Stimulated activated CD4-positive, alpha-beta T cell treated with anti-CD3 and anti-CD28 coated beads, Interleukin-4, amount 100 ng/mL, for 4 hours (primary cell): ENCODE measurements around the gene INPP5A.
"Not testable (repeated sequence)": the region's sequence is repeated elsewhere in the genome, so short reads cannot be mapped to it uniquely, and the experiment has no call there.

Experiments
- DNase-seq, 2 experiments: peaks; one replicate each; pipeline ENCODE4 v3.0.0-alpha.2; 2020

The INPP5A gene

DNA sequence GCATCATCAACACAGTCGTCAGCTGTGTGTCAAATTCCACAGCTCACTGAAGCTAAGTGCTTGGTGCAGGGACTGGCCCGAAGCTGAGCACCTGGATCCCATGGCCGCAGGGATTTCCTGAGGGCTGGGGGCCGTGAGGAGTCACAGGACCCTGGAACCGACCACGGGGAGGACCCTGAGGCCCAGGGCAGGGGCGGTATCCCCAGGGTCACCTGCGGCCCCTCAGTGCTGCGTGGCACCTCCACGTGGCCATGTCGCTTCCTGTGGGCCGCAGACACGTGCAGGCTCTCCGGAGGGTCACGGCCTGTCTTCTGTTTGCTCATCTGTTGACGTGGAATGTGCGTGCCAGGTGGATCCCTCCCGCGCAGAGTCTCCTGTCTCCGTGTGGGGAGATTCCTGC lies 194.9 kb downstream of the INPP5A start:
- DNase-seq: no peak

DNA sequence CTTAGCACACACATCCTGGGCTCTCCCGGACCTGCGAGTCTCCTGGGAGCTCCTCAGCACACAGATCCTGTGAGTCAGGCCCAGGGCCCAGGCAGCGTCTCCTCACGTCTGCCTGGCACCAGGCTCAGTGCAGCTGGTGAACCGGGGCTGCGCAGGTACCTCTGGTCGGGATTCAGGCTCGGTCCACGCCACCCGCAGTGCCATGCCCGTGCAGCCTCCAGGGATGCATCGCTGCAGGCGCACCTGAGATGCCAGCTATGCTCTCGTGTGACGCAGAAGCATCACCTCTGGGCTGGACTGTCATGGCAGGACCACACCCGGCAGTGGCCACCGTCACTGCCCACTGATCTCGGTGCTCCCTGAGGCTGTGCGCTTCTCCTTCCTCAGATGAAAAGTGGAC lies 196.3 kb downstream of the INPP5A start:
- DNase-seq: no peak

DNA sequence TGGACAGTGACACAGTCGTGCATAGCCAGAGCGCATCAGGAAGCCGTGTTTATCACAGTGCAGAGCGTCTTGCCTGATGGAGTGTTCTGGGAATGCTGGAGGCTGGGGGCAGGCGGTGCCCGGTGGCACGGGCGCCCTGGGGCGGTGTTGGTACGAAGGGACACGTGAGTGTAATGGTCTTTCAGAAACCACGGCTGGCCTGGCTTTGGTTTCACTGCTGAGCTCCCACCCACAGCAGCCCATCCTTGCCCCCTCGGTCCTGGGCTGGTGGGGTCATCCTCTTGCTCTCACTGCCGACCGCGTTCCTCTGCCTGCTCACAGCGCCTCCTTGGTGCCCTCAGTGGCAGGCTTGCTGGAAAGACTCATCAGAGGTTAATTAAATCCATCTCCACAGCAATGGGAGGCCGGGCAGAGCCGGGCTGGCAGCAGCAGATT lies 197.8 kb downstream of the INPP5A start:
- DNase-seq: no peak

DNA sequence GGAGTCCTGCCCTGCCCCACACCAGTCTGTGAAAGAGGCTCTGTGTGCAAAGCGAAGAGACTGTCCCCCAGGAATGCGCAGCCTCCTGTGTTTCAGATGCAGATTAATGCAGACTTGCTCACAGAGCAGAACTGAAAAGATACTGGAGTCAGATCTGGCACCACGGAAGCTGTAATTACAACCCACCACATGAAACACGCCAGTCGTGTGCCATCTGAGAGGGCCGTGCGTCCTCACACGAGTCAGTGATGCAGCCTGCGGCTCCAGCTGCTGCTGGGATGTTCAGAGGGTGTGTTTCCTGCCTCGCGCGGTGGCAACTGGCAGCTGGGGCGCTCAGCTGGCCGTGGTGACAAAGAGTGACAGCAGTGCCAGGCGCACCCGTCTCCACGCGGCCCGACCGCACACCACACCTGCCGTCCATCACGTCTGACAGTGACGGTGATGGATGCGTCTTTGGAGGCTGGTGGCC lies 198.4 kb downstream of the INPP5A start:
- DNase-seq: no peak

DNA sequence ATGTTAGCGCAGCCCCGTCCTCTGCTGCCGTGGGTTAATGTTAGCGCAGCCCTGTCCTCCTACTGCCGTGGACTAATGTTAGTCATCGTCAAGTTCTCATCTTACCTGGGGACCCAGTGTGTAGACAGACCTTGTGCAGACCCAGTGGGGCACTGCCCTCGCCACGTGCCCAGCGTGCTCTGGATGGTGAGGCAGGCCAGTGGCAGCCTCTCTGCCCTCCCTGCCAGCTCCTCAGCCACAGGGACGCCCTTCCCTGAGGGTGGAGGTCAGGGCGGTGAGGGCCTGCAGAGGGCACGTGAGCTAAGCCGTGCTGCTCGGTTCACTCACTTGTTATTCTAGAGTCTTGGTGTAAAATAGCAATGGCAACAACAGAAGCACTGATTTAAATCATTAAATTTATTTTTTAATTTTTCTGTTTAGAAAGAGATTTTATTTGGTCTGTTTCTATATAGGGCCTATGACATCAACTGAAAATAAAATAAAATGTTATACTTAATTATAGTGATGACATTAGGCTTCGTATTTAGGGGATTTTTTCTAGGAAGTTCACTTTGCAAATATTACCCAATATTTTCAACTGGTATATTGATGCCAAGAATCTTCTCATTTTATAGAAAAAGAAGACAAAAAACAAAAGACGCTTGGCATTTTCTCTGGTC lies 199.9 kb downstream of the INPP5A start:
- DNase-seq: no peak

DNA sequence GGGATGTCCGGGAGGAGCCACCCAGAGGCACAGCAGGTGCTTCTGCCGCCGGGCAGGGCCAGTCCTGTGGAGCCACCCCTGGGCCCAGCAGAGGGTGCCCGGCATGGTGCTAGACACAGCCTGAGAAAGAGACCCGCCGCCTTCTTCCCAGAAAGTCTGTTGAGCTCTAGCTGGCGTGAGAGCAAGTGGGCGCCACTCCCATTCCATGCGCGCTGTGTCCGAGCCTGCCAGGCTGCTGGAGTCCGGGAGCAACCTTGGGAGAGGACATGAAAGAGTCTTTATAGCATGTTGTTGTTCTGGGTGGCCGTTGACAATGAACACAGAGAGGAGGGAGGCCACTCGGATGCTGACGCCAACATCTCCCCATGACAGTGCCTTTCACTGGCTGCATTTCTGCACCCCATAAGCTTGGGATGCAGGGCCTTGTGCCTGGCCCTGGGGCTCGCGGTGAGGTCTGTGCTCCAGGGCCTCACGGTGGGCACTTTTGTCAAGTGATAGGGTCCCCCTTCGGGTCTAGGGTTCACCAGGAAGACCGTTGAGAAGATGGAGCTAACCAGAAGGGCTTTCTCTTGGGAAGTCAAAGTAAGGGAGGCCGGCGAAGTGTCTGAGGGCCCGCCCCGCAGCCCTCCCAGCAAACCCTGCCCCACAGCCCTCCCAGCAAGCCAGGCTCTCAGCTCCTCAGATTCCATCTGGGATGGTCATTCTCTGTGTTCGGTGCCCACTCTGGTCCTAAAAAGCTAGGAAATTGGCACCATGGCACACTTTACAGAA lies 201.1 kb downstream of the INPP5A start:
- DNase-seq: no peak

DNA sequence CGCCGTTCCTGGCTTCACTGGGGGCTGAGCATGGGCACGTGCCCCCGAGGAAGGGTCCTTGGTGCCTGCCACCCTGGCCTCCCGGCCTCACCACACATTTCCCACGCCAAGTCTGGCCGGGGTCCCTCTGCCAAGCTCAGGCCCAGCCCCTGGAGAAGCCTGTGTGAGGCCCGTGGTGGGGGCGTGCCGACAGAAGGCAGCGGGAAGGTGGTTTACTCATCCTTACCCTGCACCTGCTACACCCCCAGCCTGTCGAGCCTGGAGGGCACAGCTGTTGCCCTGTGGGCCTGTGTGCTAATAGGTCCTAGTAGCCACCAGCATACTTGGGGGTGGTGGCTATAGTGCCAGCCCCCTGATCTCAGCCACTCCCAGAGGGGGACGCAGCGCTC lies 201.6 kb downstream of the INPP5A start:
- DNase-seq: no peak

DNA sequence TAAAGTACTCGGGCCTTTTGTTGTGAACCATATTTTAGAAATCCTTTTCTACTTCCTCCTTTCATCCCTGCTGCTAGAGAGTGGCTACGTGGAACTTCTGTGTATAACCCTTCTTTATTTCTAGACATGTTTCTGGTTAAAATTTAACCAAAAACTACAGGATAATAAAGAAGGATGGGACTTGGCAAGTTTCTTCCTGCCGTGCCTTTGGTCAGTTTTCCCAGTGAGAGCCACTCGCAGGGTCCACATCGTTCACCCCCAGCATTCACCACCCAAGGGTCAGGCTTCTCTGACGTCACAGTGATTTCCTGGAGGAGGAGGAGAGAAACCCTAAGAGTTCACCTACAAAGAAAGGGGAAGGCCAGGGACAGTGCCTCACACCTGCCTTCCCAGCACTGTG lies 203.0 kb downstream of the INPP5A start:
- no peak for DNase-seq

DNA sequence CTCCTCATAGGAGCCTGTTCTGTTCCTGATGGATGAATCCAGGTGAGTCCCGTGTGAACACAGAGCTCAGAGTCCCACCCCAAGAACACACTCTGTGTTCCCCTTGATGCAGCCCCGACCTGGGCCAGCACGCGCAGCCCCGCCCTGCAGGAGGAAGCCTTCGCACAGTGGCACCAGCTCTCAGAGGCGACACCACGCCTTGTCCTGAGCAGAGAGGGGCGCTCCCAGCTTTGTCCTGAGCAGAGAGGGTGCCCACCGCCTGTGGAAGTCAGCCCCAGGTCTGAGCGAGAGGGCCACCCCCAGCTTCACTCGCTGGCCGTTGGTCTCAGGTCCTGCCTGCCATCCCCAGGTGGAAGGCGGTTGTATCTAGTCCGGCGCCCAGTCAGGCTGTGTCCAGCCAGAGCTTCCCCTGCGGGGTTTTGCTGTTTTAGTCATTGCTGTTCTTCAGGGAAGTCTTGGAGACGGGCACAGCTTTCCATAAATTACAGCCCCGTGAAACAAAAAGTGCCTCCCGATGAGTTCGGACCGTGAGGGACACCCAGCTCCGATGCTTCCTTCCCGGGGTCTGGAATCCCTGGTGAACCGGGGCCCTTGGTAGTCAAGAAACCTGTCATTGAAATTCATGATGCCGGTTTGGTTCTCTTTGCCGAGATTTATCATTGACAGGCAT lies 204.7 kb downstream of the INPP5A start:
- DNase-seq: no peak

DNA sequence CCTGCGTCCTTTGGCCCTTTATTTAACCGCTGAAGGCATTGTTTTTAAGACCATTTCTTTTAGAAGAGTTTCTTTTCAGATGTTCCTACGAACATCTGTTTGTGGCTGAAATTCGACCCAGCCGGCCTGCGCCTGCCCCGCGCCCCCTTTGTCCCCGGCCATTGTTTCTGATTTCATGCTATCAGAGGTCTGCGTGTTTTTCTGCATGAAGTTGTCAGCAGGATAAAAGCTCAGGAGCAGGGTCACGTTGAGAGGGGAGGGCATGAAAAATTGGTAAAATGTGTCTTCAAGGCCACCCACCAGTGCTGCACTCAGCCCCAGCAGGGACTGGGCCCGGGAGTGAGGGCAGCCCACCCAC lies 205.2 kb downstream of the INPP5A start:
- DNase-seq: no peak

DNA sequence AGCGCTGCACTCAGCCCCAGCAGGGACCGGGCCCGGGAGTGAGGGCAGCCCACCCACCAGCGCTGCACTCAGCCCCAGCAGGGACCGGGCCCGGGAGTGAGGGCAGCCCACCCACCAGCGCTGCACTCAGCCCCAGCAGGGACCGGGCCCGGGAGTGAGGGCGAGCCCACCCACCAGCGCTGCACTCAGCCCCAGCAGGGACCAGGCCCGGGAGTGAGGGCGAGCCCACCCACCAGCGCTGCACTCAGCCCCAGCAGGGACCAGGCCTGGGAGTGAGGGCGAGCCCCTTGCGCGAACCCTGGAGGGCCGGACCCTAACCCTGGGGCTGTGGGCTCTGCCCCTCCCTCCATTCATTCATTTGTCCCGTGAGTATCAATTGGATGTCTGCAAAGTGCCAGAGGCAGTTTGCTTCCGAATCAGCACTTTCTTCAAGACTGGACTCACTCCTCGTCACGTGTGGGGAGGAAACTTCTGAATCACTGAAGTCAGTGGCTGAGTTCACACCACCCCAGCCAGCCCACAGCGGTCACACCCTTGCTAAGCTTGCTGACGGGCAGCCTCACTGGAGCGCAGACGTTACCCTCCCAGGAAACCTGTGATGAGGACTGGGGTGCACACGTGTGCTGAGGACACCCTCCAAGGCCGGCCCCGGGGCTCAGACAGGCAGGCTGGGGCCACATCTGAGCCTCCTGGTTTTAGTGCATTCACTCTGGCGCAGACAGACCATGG lies 205.8 kb downstream of the INPP5A start:
- DNase-seq: not testable (repeated sequence)

DNA sequence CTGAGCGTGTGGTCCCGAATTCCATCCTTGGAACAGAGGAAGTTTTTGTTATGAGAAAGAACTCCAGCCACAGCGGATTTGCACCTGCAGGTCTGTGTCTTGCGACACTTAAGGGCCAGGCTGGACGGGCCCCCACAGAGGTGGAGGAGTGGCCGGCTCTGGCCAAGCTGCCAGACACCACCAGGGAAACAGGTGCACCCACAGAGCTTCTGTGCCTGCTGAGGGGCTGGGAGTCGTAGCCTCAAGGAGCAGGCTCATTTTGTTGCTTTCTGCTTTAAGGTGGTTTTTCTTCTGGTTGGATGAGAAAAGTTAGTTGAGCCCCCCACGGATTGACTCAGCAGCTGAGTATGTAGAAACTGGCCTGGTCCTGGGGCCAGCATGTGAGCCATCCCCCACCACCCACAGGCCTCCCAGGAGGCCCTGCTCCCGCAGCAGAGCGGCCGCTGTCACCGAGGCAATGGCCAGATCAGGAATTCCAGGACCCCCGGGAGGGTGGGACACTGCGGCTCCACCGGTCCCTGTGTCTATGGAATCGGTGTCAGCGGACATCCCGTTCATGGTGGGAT lies 206.4 kb downstream of the INPP5A start:
- no peak for DNase-seq

DNA sequence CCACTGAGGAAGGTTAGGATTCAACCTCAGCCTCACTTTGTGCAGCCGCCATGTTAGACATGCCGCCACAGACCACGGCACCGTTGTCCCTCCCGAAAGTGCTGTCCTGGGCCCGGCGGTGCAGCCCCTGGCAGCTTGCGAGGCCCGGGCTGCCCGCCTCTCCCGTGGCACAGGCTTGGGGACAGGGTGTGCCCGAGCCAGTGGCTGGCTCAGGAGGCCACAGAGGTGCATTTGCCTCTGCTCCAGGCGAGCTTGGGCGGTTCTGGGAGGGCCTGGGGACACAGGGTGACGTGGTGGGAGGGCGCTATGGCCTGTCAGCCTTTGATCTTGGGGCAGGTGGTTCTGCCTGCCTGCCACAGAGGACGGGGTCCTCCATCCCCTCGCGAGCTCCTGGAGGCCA lies 207.3 kb downstream of the INPP5A start:
- DNase-seq: no peak

DNA sequence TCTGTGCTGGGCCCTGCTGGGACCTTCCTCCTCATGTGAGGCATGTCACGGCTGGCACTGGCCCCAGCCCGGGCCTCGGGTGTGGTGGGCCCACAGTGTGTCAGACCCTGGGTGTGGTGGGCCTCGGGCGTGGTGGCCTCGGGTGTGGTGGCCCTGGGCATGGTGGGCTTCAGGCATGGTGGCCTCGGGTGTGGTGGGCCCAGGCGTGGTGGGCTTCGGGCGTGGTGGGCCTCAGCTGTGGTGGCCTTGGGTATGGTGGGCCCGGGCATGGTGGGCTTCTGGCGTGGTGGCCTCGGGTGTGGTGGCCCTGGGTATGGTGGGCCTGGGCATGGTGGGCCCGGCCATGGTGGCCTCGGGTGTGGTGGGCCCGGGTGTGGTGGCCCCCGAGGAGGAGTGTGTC lies 207.9 kb downstream of the INPP5A start:
- DNase-seq: no peak

DNA sequence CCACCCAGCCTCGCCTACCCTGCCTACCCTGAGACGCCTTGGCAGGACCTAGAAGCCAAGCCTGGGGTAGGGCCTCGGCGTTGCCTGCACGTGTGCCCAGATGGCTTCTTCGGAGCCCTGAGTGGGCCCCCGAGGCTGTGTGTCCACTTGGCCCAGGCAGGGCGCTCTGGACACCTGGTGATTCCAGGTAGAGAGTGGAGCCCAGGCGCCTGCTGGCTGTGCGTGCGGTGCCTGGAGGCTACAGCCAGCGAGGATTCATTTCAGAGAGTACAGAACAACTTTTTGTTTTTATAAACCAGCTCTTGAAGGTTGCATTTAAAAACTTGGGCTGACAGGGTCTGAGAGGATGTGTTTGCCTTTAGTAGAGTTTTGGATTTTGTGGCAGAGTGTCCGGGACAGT lies 208.4 kb downstream of the INPP5A start:
- DNase-seq: no peak

DNA sequence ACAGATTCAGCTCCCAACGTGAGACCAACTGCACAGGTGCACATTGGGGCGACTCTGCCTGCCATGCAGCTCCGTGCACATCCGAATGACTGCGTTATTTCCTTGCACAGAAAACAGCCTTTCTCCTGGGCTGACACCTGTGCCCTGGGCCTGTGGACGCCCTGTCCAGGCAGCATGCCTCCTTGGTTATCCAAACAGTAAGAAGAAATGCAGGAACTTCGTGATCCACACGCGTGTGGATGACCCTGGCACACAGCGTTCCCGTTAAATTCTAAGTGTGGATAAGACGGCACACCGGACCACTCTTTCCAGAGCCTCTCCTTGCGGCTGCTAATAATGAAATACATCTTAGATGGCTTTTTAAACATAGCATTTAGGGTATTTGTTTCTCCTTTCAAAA lies 208.8 kb downstream of the INPP5A start:
- no peak for DNase-seq

DNA sequence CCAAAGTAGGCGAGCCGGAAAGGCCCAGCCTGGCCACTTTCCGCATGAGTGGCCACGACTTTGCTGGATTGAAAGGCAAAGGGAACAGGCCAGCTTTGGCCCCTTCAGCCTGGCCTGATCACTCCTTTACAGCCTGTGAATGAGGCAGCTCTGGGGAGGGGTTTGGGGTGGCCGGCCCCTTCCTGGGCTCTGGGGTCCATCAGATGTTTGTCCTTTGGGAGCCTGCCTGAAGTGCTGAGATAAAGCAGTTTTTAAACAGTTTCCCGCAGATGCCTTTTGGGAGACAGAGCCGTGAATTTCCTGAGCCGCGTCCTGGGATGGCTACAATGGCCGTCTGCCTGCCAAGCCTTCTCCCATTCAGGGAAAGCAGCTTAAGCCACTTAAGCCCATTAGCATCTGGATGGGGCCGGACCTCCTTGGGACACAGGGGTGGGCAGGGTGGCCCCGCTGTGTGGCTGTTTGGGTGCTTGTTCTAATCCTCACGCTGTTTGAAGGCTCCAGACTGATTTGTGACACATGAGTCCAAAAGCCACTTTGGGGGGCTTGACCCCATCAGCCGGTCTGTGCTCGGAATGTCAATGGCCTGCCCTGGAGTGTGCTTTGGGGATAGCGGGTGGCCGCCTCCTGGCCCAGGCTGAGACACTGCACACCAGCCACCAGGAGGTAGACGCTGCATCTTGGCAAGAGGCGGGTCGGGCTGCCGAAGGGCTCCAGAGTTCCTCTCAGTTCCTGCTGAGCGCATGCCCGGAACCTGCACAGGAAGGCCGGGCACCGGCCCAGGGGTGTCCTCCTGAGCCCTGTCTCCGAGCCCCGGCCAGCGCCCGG lies 209.4 kb downstream of the INPP5A start:
- no peak for DNase-seq

DNA sequence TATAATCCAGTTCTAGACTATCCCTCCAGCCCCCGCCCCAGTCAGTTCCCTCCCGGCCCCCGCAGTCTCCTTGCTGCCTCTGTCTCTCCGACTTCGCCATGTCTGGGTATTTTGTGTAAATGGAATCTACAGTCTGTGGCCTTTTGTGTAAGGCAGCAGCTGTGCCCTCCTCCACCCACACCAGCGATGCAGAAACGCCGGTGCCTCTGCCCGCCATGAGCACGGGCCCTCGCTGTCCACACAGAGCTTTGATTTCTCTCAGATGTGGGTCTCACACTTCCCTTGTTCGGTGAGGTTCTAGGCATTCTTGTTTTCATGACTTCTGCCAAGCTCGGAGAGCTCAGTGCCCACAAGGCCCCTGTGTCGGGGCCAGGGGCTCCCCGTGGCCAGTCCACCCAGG lies 210.5 kb downstream of the INPP5A start:
- no peak for DNase-seq

DNA sequence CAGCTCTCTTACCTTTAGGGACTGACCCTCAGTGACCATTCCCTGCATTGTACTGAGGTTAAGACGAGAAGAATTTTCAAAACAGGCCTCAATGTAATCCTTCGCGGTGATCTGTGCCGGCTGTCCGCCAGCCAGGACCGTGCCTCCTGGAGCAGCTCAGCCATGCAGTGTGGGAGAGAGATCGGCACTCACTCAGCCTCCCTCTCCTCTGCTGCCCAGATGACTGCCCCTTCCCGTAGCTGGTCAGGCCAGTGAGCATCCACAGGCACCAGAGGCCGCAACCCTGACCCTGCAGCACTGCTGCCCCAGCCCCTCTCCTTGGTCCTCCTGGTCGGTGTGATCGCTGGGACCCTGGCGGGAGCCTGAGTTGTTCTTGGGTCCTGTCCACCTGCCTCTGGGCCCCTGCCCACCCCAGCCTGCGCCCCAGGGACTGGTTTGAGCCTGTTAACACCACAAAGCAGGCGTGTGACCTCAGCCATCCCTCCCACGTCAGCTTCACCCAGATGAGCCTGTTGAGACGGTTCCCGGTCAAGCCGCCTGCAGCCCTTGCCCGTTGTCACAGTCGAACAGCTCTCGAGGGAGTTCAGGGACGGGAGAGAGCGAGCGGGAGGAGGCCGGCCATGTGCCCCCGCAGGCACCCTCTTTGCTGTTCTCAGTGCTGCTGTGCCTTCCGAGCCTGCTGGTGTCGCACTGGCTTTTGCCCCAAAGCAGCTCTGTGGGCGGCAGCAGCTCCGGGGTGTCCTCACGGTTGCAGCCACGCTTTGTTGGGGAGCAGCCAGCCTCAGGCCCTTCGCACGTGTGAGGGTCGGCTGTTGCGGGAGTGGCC lies 211.2 kb downstream of the INPP5A start:
- no peak for DNase-seq

DNA sequence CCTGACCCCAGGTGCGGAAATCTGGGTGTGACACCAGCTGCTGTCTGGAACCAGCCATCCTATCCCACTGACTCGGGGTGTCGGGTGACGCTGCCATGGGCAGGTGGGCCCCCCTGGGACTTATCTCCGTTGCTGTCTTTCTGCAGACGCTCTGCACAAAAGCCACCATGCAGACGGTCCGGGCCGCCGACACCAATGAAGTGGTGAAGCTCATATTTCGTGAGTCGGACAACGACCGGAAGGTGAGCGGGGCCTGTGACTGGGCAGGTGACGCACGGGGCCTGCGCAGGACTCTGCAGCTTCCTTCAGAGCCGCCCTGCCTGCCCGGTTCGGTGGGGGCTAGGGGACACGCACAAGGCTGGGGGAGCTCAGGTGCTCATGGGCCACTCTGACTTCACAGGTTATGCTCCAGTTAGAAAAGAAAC lies 211.8 kb downstream of the INPP5A start:
- DNase-seq: no peak

DNA sequence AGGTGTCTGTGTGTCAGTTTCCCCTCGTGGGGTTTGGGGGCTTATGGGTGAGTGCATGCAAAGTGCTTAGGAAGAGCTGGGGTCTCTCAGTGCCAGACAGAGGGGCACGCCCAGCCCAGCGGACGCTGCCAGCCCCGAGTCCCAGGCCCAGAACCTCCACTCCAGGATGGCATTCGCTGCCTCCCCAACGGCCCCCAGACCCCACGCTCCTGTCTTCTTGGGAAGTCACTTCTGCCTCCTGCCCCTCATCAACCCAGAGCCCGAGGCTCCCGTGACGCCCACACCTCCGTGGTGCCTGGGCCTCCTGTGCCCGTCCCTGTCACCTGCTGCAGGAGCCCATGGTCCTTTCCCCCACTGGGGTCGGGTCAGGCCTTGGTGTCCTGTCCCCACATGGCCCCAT lies 213.3 kb downstream of the INPP5A start:
- DNase-seq: no peak
